HFFc6 (cell line): Measurements from ENCODE around the gene EML6. TPM values are rescaled to one million over a fixed set of nuclear protein-coding genes. Genes with fewer than 3 reads are reported as not detected.

Source experiments
- DNase-seq: peaks from one replicate; pipeline ENCODE4 v3.0.0-alpha.2; 2018
- H3K27ac Mint-ChIP-seq: 2 replicates; pipeline ENCODE4 v1.8.0; 2020; ENCODE audit warnings: mild to moderate bottlenecking, mixed read lengths
- H3K27me3 Mint-ChIP-seq: 2 replicates; pipeline ENCODE4 v1.8.0; 2021; ENCODE audit warnings: mild to moderate bottlenecking, moderate library complexity, mixed read lengths; ENCODE audit not compliant: insufficient read depth
- H3K36me3 Mint-ChIP-seq: 2 replicates; pipeline ENCODE4 v1.8.0; 2021; ENCODE audit warnings: low read depth, mixed read lengths
- H3K4me1 Mint-ChIP-seq: 2 replicates; pipeline ENCODE4 v1.8.0; 2020; ENCODE audit warnings: low read depth, mixed read lengths
- H3K4me3 Mint-ChIP-seq: 2 replicates; pipeline ENCODE4 v1.8.0; 2020; ENCODE audit warnings: mild to moderate bottlenecking, moderate library complexity, mixed read lengths
- H3K9me3 Mint-ChIP-seq: 2 replicates; pipeline ENCODE4 v1.8.0; 2020; ENCODE audit warnings: mild to moderate bottlenecking, mixed read lengths
- total RNA-seq, 6 experiments: library from RNA; stranded (reverse); fragmentation: NEBNext Ultra II Directional; extraction: Animal tissue kit (Norgen Biotek cat#: 25700); gene quantifications; 2 replicates in 1 of 6; 3 replicates in 5 of 6; pipeline ENCODE4 v1.2.3, GENCODE V29; 2021
- TF ChIP-seq, protein P1 (sequence below): fragments of 200-600 bp; sonication (generic); IDR thresholded peaks from 2 replicates; pipeline ENCODE4 v1.5.0; 2021; ENCODE audit warnings: antibody characterized with exemption, mild to moderate bottlenecking

The EML6 gene
- total RNA-seq, 6 experiments from 2014 or later, result 0.05 to 0.37 (median 0.25) TPM

- H3K27ac Mint-ChIP-seq, result no peak overlapping the region
- peaks cover 2% of the 10 kb centered on the region for H3K27me3 Mint-ChIP-seq
- DNase-seq, result no peak
- no peak overlapping the region for H3K4me3 Mint-ChIP-seq
- H3K9me3 Mint-ChIP-seq, result peaks cover 4% of the 10 kb centered on the region
- TF ChIP-seq, protein P1, sequence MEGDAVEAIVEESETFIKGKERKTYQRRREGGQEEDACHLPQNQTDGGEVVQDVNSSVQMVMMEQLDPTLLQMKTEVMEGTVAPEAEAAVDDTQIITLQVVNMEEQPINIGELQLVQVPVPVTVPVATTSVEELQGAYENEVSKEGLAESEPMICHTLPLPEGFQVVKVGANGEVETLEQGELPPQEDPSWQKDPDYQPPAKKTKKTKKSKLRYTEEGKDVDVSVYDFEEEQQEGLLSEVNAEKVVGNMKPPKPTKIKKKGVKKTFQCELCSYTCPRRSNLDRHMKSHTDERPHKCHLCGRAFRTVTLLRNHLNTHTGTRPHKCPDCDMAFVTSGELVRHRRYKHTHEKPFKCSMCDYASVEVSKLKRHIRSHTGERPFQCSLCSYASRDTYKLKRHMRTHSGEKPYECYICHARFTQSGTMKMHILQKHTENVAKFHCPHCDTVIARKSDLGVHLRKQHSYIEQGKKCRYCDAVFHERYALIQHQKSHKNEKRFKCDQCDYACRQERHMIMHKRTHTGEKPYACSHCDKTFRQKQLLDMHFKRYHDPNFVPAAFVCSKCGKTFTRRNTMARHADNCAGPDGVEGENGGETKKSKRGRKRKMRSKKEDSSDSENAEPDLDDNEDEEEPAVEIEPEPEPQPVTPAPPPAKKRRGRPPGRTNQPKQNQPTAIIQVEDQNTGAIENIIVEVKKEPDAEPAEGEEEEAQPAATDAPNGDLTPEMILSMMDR, result no peak
- H3K36me3 Mint-ChIP-seq, result no peaks in the 10 kb centered on the region
- H3K4me1 Mint-ChIP-seq, result peaks cover 47% of the 10 kb centered on the region
Measured at GRCh38 chr2:54947136-54947535, 223.7 kb downstream of the EML6 start.

DNA sequence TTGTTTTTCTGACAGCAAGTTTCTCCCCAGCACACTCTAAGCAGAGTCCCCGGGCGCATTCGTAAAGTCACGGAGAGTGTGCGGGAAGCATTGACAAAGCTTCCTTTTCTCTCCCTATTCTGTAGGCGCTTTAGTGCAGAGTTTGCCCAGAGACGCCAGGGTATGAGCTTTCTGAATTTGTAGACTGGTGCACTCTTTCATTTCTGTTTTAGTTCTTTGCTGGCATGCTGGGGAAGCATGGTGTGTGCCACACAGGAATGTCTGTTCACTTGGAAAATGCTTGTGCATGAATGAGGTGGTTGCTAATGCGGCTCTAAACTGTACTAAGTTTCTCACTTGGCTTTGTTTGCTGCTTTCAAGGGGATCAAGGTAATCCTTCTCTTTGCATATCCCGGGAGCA, 224.2 kb downstream of the EML6 start:
- no peaks in the 10 kb centered on the region for H3K36me3 Mint-ChIP-seq
- H3K4me3 Mint-ChIP-seq, result no peak overlapping the region
- peaks cover 4% of the 10 kb centered on the region for H3K9me3 Mint-ChIP-seq
- H3K27ac Mint-ChIP-seq, result no peak overlapping the region
- TF ChIP-seq, protein P1, result no peak
- DNase-seq, result no peak
- H3K27me3 Mint-ChIP-seq, result peaks cover 2% of the 10 kb centered on the region
- H3K4me1 Mint-ChIP-seq, result peaks cover 52% of the 10 kb centered on the region

GRCh38 chr2:54948120-54948519, 224.7 kb downstream of the EML6 start:
- no peak for DNase-seq
- no peak overlapping the region for H3K4me3 Mint-ChIP-seq
- TF ChIP-seq, protein P1, result no peak
- no peaks in the 10 kb centered on the region for H3K36me3 Mint-ChIP-seq
- peaks cover 57% of the 10 kb centered on the region for H3K4me1 Mint-ChIP-seq
- H3K9me3 Mint-ChIP-seq, result peaks cover 4% of the 10 kb centered on the region
- H3K27ac Mint-ChIP-seq, result no peak overlapping the region
- peaks cover 2% of the 10 kb centered on the region for H3K27me3 Mint-ChIP-seq

DNA sequence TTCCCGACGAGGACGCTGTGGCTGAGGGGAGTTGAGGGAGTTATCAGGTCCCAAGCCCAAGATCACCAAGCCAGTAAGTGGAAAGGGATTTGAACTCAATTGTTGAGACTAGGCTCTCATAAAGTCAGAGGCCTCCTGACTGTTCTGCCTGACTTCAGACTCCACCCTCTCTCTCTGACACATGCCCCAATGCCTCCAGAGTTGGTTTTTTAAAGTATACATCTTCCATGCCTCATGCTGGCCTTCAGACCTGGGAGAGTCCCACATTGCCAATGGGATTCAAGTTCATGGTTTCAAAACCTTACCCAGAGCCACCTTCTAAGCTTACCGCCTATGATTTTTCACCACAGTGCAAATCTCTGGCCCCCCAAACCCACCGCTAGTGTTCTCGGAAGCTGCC, 226.0 kb downstream of the EML6 start:
- Mint-ChIP-seq H3K36me3 (no peaks in the 10 kb centered on the region), H3K9me3 (peaks cover 4% of the 10 kb centered on the region), H3K4me3 (no peak overlapping the region), H3K4me1 (peaks cover 66% of the 10 kb centered on the region), H3K27me3 (peaks cover 2% of the 10 kb centered on the region), H3K27ac (peak overlapping the region; percentile 40)
- DNase-seq, result peak; percentile 44
- TF ChIP-seq, protein P1, result no peak

DNA sequence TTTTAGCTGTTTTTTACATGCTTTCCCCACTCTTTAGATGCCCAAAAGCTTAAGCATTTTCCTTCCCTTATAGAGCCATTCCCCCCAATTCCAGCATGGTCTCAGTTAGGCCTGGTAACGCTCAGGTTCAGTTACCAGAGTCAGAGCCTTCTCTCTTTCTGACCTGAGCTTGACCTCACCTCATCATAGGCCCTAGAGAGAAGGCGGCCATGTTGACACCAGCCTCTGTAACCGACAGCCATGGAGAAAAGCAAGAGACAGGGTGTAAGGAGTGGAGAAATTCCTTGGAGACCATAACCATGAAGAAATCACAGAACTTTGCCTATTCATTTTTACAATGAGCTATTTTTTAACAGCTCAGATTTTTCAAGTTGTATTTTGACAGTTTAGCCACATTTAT, 227.3 kb downstream of the EML6 start:
- Mint-ChIP-seq H3K36me3 (no peaks in the 10 kb centered on the region), H3K4me3 (no peak overlapping the region), H3K4me1 (peaks cover 72% of the 10 kb centered on the region), H3K27me3 (peaks cover 5% of the 10 kb centered on the region; the same call in 1 of the 2 replicates), H3K27ac (no peak overlapping the region; the same call in 1 of the 2 replicates), H3K9me3 (no peaks in the 10 kb centered on the region)
- TF ChIP-seq, protein P1, result no peak
- DNase-seq, result no peak

- TF ChIP-seq, protein P1, result no peak
- Mint-ChIP-seq H3K27ac (peak overlapping the region; percentile 69), H3K36me3 (no peaks in the 10 kb centered on the region), H3K4me1 (peaks cover 66% of the 10 kb centered on the region), H3K9me3 (no peaks in the 10 kb centered on the region), H3K27me3 (peaks cover 5% of the 10 kb centered on the region; the same call in 1 of the 2 replicates), H3K4me3 (peak overlapping the region; percentile 70)
- no peak for DNase-seq
Measured at GRCh38 chr2:54952425-54952824, 229.0 kb downstream of the EML6 start.
